ENCODE data around the gene RAE1. TPM values are rescaled to one million over a fixed set of nuclear protein-coding genes. Genes with fewer than 3 reads are reported as not detected.
"Not testable (repeated sequence)": the region's sequence is repeated elsewhere in the genome, so short reads cannot be mapped to it uniquely, and the experiment has no call there.

The RAE1 gene
- total RNA-seq, 1 donor from 2014 or later: 9.5 TPM

DNA sequence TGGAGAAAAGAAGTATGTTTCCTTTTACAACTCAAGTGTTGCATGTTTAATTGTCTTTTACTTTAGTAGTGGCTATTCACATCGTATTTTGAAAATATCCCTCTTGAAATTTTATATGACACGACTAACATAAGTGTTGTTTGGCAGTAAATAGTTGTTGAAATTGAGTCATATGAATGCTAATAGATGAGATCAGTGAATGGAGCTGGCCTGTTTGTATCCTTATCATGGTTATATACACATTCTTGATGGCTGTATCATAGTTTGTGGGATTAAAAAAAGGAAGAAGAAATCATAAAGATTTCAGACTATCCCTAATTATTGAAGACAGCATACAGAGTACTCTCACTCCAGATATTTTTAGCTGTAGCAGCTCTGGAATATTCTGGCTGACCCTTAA is 8.2 kb upstream of the RAE1 start:
- TF ChIP-seq, protein P1, sequence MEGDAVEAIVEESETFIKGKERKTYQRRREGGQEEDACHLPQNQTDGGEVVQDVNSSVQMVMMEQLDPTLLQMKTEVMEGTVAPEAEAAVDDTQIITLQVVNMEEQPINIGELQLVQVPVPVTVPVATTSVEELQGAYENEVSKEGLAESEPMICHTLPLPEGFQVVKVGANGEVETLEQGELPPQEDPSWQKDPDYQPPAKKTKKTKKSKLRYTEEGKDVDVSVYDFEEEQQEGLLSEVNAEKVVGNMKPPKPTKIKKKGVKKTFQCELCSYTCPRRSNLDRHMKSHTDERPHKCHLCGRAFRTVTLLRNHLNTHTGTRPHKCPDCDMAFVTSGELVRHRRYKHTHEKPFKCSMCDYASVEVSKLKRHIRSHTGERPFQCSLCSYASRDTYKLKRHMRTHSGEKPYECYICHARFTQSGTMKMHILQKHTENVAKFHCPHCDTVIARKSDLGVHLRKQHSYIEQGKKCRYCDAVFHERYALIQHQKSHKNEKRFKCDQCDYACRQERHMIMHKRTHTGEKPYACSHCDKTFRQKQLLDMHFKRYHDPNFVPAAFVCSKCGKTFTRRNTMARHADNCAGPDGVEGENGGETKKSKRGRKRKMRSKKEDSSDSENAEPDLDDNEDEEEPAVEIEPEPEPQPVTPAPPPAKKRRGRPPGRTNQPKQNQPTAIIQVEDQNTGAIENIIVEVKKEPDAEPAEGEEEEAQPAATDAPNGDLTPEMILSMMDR (IDR thresholded peaks at IDR 0.05): no peak
- DNase-seq (ENCODE audit: low spot score in 2 of 2): no peak
- intact Hi-C loops (cut with DNase I): no loop called here

DNA sequence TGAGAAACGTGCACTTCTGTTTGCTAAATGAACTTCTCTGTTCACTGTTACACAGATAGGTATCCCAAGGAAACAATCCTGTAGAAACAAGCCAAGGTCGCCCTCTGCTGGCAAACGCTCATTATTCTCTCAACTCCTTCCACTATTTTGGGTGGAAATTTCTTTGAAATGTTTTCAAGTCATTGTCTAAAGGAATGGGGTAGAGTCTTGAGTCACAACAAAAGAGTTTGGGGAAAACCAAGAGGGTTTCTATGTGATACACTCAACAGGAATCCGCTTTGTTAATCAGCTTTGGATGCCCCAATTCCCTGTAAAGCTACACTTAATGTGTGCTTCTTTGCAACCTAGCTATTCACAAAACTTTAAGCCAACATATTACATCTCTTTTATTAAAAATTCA is 4.6 kb upstream of the RAE1 start:
- DNase-seq (ENCODE audit: low spot score in 2 of 2): peak in 1 of 2 donors; percentile 83
- Histone ChIP-seq H3K9me3 (no peaks in the 10 kb centered on the region), H3K4me1 (no peaks in the 10 kb centered on the region), H3K4me3 (no peak overlapping the region), H3K27ac (no peak overlapping the region), H3K27me3 (no peaks in the 10 kb centered on the region), H3K36me3 (no peaks in the 10 kb centered on the region)
- TF ChIP-seq, protein P1 (IDR thresholded peaks at IDR 0.05): peak; percentile 41 to 74 (median 71)
- intact Hi-C loops (cut with DNase I): loop anchor here (2.0 to 5.0 kb wide), 2 partner anchors 254 to 796 kb away; no protein-coding TSS in a partner anchor

More for the DNA sequence above, 8.2 kb upstream of the RAE1 start:
- Histone ChIP-seq H3K9me3 (no peaks in the 10 kb centered on the region), H3K36me3 (no peaks in the 10 kb centered on the region), H3K4me1 (no peaks in the 10 kb centered on the region), H3K27me3 (no peaks in the 10 kb centered on the region), H3K27ac (no peak overlapping the region), H3K4me3 (no peak overlapping the region)

DNA sequence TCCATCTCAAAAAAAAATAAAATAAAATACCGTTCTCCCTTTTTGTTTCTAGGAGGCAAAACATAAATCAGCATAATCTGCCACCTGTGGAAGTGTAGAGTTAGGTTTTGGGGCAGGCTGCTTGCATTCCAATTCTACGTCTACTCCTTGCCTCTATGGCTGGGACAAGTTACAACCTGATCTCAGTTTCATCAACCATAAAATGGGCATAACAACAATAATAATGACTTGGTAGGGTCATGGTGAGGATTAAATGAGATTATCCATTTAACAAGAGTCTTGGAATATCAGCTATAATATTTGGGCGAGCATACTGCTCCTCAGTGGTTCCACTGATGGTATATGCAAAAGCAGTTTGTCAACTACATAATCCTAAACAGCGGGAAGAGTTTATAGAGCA is 3.7 kb upstream of the RAE1 start:
- TF ChIP-seq, protein P1 (IDR thresholded peaks at IDR 0.05): no peak
- H3K4me3 ChIP-seq: no peak overlapping the region
- no peak overlapping the region for H3K27ac ChIP-seq
- no peaks in the 10 kb centered on the region for H3K9me3 ChIP-seq
- H3K27me3 ChIP-seq: no peaks in the 10 kb centered on the region
- H3K36me3 ChIP-seq: no peaks in the 10 kb centered on the region
- H3K4me1 ChIP-seq: peaks cover 4 to 7% of the 10 kb centered on the region in 2 donors
- no peak for DNase-seq (ENCODE audit: low spot score in 2 of 2)
- intact Hi-C loops (cut with DNase I): loop anchor here (2.0 to 5.0 kb wide), 2 partner anchors 255 to 797 kb away; no protein-coding TSS in a partner anchor

DNA sequence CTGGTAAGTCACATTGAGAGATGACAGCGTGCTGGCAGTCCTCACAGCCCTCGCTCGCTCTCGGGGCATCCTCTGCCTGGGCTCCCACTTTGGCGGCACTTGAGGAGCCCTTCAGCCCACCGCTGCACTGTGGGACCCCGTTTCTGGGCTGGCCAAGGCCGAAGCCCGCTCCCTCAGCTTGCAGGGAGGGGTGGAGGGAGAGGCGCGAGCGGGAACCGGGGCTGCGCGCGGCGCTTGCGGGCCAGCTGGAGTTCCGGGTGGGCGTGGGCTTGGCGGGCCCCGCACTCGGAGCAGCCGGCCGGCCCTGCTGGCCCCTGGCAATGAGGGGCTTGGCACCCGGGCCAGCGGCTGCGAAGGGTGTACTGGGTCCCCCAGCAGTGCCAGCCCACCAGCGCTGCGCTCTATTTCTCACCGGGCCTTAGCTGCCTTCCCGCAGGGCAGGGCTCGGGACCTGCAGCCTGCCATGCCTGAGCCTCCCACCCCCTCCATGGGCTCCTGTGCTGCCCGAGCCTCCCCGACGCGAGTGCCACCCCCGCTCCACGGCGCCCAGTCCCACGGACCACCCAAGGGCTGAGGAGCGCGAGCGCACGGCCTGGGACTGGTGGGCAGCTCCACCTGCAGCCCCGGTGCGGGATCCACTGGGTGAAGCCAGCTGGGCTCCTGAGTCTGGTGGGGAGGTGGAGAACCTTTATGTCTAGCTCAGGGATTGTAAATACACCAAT is 2.7 kb upstream of the RAE1 start:
- intact Hi-C loops (cut with DNase I): loop anchor here (5.0 kb wide), 1 partner anchor 256 kb away; no protein-coding TSS in a partner anchor
- H3K27ac ChIP-seq; H3K4me1 ChIP-seq; H3K36me3 ChIP-seq; H3K9me3 ChIP-seq; H3K27me3 ChIP-seq; H3K4me3 ChIP-seq; DNase-seq (ENCODE audit: low spot score in 2 of 2): not testable (repeated sequence)

DNA sequence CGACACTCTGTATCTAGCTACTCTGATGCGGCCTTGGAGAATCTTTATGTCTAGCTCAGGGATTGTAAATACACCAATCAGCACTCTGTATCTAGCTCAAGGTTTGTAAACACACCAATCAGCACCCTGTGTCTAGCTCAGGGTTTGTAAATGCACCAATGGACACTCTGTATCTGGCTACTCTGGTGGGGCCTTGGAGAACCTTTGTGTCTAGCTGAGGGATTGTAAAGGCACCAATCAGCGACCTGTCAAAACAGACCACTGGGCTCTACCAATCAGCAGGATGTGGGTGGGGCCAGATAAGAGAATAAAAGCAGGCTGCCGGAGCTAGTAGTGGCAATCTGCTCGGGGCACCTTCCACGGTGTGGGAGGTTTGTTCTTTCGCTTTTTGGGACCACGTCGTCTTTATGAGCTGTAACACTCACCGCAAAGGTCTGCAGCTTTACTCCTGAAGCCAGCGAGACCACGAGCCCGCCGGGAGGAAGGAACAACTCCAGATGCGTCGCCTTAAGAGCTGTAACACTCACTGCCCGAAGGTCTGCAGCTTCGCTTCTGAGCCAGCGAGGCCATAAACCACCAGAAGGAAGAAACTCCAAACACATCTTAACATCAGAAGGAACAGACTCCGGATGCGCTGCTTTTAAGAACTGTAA is 2.0 kb upstream of the RAE1 start:
- DNase-seq (ENCODE audit: low spot score in 2 of 2); H3K4me3 ChIP-seq; H3K27ac ChIP-seq; H3K36me3 ChIP-seq; H3K27me3 ChIP-seq; H3K4me1 ChIP-seq; H3K9me3 ChIP-seq: not testable (repeated sequence)
- intact Hi-C loops (cut with DNase I): loop anchor here (1.0 to 5.0 kb wide), 2 partner anchors 32 to 257 kb away; no protein-coding TSS in a partner anchor

DNA sequence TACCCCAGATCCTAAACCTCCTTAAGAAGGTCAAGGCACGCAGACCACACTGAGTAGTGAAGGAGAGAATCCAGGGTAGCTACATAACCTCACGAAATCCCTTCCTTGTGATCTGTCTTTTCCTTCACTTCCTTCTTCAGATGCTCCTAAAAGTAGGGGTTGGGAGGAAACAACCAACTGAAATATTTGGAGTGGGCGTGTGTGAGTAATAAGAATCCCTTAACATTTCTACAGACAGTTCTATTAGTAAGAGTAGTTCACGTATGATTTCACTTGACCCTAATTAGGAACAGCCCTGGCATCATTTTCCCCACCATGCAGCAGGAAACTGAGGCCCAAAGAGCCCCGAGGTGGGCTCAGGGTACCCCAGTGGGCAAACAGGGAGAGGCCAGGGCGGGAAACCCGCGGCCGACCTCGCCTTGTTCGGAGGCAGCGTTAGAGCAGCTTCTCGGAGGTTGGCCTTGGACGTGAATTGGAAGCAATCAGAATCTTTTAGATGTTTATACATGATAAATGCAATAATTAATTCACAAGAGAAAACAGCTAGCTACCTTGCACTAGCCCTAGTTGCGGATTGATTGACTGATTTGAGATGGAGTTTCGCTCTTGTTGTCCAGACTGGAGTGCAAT is 859 bp upstream of the RAE1 start:
- H3K27ac ChIP-seq: no peak overlapping the region
- intact Hi-C loops (cut with DNase I): loop anchor here (5.0 to 10.0 kb wide), 2 partner anchors 883 to 955 kb away; partner anchors contain the start of genes AURKA, CSTF1 and RTF2

DNA sequence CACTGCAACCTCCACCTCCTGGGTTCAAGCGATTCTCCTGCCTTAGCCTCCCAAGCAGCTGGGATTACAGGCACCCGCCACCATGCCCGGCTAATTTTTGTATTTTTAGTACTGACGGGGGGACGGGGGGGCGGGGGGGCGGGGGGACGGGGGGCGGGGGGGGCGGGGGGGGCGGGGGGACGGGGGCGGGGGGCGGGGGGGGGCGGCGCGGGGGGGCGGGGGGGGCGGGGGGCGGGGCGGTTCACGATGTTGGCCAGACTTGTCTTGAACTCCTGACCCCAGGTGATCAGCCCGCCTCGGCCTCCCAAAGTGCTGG is 371 bp upstream of the RAE1 start:
- H3K27me3 ChIP-seq; H3K9me3 ChIP-seq; DNase-seq (ENCODE audit: low spot score in 2 of 2); H3K4me1 ChIP-seq: not testable (repeated sequence)
- peak overlapping the region; percentile 86 to 95 for H3K27ac ChIP-seq
- peak overlapping the region; percentile 90 to 99 for H3K4me3 ChIP-seq
- intact Hi-C loops (cut with DNase I): loop anchor here (5.0 to 10.0 kb wide), 2 partner anchors 883 to 956 kb away; partner anchors contain the start of genes AURKA, CSTF1 and RTF2
- H3K36me3 ChIP-seq: peaks cover 0 to 13% of the 10 kb centered on the region in 2 donors

More for the DNA sequence above, 859 bp upstream of the RAE1 start:
- no peak for DNase-seq (ENCODE audit: low spot score in 2 of 2)
- Histone ChIP-seq H3K4me3 (no peak overlapping the region), H3K4me1 (peaks cover 4 to 9% of the 10 kb centered on the region in 2 donors), H3K9me3 (no peaks in the 10 kb centered on the region), H3K27me3 (no peaks in the 10 kb centered on the region), H3K36me3 (peaks cover 0 to 11% of the 10 kb centered on the region in 2 donors)
- TF ChIP-seq, protein P1 (IDR thresholded peaks at IDR 0.05): no peak

Measured in ascending aorta (tissue), 2 donors.